Activated CD4-positive, alpha-beta T cell treated with anti-CD3 and anti-CD28 coated beads for 1 hour (primary cell): ENCODE data around the gene OR6B3.

Experiments used
- DNase-seq: peaks from one replicate; pipeline ENCODE4 v3.0.0-alpha.2; 2020

OR6B3 gene

DNA sequence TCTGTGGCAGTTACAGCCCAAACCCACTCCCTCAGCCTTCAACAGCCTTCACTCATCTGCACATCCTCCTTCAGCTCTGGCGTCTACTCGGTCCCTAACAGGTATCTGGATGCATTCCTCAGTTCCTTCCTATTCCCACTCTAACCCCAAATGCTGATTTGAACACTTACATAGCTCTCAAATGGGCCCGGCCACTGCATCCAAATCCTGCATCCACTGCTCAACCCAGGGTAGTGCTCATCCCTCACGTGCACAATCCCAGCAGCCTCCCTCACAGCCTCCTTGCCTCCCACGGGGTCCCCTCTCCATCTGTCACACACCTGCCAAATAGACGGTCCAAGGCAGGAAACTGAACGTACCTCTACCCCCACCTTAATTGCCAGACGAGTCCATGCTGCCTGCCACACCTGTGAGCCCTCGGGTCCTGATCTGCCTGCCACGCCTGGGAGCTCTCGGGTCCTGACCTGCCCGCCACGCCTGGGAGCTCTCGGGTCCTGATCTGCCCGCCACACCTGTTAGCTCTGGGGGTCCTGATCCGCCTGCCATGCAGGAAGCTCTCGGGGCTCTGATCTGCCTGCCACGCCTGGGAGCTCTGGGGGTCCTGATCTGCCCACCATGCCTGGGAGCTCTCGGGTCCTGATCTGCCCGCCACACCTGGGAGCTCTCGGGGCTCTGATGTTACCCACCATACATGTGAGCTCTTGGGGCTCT lies 9.9 kb downstream of the OR6B3 start:
- no peak for DNase-seq

DNA sequence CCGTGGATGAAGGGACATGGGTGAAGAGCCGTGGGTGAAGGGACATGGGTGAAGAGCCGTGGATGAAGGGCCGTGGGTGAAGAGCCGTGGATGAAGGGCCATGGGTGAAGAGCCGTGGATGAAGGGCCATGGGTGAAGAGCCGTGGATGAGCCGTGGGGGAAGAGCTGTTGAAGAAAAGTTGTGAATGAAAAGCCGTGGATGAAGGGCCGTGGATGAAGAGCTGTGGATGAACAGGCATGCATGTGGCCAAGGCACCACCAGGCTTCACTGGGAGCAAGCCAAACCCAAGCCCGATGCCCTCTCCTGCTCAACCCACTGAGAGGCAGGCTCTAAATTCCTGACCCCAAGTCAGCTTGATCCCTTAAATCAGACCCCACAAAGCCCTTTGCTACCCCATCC lies 10.6 kb downstream of the OR6B3 start:
- DNase-seq = no peak

- DNase-seq = no peak
Measured at GRCh38 chr2:240041363-240041762, 12.0 kb downstream of the OR6B3 start.

DNA sequence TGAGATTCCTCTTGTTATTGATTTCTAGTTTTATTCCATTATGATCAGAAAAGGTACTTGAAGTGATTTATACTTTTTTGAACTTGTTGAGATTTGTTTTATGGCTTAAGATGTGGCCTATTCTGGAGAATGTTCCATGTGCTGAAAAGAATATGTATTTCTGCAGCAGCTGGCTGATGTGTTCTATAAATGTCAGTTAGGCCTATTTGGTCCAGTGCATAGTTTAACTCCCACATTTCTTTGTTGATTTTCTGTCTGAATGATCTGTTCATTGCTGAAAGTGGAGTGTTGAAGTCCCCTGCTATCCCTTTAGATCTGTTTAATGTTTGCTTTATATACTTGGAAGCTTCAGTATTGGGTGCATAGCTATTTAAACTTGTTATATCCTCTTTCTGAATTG lies 16.0 kb downstream of the OR6B3 start:
- no peak for DNase-seq

DNA sequence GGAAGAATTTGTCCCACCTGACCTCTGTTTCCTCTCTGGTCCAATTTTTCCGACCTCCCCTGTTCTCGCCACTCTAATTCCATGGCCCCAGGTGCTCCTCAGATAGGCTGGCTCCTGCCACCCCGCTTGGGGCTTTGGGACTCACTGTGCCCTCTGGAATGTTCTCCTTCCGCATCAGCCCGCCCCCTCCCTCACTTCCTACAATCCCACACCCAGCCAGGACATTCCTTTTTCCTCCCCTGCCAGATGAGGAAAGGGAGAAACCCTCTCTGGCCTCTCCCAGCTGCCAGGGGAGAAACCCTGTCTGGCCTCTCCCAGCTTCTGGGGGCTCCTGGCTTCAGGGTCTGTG lies 20.0 kb downstream of the OR6B3 start:
- DNase-seq = no peak

DNA sequence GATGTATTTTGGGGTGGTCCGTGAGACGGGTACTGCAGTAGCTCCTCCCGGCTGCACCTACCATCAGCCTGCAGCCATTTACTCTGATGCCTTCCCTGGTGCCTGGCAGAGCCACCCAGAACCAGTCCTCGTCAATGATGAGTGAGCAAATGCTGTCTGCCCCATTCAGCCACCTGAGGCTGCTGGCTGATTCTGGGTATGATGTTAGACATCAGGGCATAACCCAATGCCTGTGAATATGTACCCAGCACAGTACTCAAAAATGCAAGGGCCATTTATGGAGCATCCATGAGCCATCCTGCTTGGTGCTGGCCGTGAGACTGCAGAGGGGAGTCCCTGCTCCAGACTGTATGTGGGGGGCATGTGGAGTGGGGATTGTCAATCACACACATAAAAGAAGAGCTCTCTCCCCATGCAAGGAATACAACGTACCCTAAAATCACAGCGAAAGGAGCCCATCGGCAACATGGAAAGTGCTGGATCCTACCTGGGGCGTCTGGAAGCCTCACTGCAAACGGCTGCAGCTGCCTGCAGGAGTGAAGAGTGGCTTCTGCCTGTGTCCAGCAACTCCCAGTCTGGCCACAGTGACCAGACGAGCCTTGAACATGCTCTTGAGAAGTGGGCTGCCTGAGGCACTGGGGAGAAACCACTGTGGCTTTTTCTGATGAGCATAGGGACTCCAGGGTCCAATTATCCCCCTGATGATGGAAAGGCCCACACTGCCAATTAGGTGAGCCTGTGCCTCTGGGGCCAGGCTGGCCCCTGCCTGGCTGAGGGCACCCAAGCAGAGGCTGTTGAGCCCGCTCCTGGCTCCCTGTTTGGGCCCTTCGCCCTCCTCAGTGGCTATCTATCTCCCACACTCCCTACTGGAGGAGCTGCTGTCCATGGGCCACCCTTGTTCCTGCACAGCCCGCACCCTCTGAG lies 20.7 kb downstream of the OR6B3 start:
- DNase-seq = no peak

- DNase-seq = no peak
Measured at GRCh38 chr2:240030379-240031094, 22.8 kb downstream of the OR6B3 start, which contains the start of gene OR6B2. OR6B2 (minus strand) TSS chr2:240030429; CDS start chr2:240030429, 0 bp downstream.

DNA sequence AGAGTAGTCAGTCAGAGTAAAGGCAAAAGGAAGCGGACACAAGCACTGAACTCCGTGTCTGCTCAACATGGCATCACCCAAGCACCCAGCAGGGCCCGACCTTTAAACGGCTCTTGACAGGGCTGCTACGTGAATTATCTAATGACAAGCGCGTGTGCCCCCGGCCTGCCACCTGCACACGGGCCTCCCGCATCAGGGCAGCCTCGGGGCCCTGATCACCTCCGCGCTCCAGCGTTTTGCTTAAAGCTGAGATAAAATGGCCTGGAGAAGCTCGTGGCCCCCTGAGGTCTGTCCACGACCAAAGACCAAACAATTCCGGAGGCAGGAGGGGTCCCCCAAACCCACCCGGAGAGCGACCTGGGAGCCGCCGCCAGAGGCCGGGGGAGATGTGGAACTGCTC lies 28.6 kb downstream of the OR6B3 start:
- peak; percentile 16 for DNase-seq

DNA sequence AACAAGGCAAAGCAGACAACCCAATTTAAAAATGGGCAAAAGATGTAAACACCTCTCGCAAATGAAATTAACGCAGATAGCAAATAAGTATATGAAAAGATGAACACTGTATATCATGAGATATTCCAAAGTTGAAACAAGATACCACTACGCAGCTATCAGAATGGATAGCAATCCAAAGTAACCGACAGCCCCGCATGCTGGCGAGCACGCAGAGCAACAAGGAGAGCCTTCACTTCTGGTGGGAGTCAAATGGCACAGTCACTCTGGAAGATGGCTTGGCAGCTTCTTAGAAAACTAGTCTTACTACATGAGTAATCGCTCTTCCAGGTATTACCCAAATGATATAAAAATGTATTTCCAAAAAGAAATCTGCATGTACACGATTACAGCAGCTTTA lies 29.5 kb downstream of the OR6B3 start:
- DNase-seq = no peak

- peak; percentile 43 for DNase-seq
Measured at GRCh38 chr2:240021488-240022104, 31.7 kb downstream of the OR6B3 start.

DNA sequence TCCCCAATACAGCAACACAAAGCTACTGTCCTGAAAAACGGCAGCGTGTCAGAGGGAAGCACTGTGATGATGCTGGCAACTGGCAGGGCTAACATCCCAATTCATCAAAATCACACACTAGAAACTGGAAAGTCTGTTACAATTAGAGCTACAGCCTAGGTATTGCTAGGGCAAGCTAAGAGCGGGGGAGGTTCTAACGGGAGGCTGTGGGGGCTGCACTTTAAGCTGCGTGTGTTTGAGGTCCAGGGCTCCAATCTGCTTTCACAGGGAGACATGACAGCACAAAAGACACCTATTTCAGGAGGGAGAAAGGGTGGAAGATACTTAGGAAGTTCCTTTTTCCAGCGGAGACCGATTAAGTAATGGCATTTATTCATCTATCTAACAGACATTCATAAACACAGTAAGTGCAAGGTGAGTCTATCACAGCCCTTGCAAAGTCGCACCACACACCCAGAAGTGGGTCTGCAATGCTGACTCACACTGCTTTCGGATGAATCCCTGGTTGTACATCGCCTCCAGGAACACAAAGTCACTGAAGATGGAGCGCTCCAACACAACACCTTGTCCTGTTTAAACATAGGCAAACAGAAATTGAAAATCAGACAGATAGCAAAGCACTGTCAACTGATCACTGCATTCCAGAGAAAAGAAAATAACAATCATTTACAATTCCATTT lies 35.1 kb downstream of the OR6B3 start:
- no peak for DNase-seq

- no peak for DNase-seq
Measured at GRCh38 chr2:240014327-240014726, 39.0 kb downstream of the OR6B3 start.

GRCh38 chr2:240013343-240013742 lies 40.0 kb downstream of the OR6B3 start:
- DNase-seq = no peak

DNA sequence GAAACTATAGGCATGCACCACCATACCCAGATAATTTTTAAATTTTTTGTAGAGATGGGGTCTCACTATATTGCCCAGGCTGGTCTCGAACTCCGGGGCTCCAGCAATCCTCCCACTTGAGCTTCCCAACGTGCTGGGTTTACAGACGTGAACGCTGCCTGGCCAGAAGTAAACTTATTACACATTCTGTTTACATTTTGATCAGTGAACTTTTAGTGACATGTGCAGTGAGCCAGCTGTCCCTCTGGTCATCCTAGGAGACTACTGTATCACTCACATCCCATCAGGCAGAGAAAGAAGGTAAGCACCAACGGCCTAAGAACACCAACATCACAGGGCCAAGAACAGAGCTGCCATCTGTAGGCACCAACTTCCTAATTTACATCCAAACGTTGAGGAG lies 50.3 kb downstream of the OR6B3 start:
- DNase-seq = no peak

DNA sequence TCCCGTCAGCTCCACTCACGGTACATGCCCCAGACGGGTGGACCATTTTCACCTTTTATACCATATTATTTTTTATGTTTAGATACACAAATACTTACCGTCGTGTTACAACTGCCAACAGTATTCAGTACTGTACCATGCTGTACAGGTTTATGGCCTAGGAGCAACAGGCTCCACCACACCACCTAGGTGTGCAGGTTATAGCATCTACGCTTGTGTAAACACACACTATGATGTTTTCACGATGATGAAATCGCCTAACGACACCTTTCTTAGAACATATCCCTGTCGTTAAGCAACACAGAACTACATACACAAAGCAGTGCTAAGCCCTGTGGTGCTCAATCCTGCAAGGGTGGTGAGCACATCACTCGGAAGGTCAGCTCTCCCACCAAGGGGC lies 52.6 kb downstream of the OR6B3 start:
- DNase-seq = no peak

DNA sequence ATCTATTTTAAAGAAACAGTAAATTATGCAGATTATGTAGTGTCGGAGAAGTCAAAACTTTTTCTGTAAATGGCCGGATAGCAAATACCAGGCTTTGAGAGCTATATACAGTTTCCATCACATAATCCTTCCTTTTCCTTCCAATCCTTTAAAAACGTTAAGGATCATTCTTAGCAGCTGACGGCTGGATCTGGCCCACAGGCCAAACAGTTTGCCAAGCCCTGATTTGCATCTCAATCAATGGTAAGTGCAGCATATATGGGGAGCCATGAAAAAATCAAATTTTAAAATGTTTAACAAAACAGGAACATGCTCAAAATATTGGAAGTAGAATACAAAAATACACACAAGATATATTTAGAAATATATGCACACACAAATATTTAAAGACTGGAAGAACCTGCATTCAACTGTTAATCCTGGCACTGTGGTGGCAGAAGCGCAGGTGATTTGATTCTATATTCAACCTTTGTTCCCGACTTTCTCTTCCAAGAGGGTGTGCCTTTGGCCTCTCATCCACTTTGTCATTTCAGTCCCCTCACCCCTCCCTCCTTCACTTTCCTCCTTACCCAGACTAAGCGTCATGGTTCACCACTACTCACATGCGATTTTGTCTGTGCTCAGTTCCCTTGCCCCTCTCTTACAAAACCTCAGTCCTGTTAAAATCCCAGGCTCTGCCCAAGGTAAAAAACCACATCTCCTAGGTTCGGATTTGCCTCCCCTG lies 55.5 kb downstream of the OR6B3 start:
- DNase-seq = no peak
